Stimulated activated CD4-positive, alpha-beta T cell treated with anti-CD3 and anti-CD28 coated beads, TNF-alpha, amount 100 ng/mL, for 24 hours (primary cell): Measurements from ENCODE around the gene LENEP.

Experiments
- DNase-seq, 3 experiments: peaks; one replicate each; pipeline ENCODE4 v3.0.0-alpha.2; 2020; ENCODE audit warnings: low read depth in 3 of 3

The LENEP gene

GRCh38 chr1:155010211-155010918, 17.0 kb downstream of the LENEP start:
- peak in 1 of 3 experiments; percentile 49 for DNase-seq

GRCh38 chr1:155011004-155011416, 17.6 kb downstream of the LENEP start:
- DNase-seq, result no peak

GRCh38 chr1:155011437-155012025, 18.1 kb downstream of the LENEP start:
- no peak for DNase-seq

- DNase-seq, result peak in 1 of 3 experiments; percentile 47
Observed at GRCh38 chr1:155012026-155012546, 18.7 kb downstream of the LENEP start.

GRCh38 chr1:155012776-155013602, 19.6 kb downstream of the LENEP start:
- DNase-seq, result no peak

DNA sequence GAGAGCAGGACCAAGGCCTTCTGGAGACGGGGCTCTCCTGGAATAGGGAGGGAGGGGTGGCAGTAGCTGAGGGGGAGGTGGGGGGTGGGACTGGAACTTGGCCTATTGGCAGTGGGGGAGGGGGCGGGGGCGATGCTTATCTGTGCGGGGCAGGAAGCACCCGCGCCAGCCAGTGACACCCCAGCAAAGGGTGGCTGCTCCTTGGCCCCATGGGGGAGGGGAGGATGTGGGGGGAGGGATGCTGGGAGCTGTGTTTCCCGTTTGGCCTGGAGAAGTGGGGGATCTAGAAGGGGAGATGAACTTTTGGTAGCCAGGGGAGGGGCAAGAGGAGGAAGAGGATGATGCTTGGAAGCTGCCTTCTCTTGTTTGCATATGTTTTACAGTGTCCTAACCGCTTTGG, 20.2 kb downstream of the LENEP start:
- DNase-seq, result no peak

DNA sequence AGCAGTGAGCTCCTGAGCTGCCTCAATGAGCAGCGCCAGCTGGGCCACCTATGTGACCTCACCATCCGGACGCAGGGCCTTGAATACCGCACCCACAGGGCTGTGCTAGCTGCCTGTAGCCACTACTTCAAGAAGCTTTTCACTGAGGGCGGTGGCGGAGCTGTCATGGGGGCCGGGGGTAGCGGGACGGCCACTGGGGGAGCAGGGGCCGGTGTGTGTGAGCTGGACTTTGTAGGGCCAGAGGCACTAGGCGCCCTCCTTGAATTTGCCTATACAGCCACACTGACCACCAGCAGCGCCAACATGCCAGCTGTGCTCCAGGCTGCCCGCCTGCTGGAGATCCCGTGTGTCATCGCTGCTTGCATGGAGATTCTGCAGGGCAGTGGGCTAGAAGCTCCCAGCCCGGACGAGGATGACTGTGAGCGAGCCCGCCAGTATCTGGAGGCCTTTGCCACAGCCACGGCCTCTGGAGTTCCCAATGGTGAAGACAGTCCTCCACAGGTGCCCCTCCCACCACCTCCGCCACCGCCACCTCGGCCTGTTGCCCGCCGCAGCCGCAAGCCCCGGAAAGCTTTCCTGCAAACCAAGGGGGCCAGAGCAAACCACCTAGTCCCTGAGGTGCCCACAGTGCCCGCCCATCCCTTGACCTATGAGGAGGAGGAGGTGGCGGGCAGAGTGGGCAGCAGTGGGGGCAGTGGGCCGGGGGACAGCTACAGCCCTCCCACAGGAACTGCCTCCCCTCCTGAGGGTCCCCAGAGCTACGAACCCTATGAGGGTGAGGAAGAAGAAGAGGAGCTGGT, 21.5 kb downstream of the LENEP start:
- no peak for DNase-seq

DNA sequence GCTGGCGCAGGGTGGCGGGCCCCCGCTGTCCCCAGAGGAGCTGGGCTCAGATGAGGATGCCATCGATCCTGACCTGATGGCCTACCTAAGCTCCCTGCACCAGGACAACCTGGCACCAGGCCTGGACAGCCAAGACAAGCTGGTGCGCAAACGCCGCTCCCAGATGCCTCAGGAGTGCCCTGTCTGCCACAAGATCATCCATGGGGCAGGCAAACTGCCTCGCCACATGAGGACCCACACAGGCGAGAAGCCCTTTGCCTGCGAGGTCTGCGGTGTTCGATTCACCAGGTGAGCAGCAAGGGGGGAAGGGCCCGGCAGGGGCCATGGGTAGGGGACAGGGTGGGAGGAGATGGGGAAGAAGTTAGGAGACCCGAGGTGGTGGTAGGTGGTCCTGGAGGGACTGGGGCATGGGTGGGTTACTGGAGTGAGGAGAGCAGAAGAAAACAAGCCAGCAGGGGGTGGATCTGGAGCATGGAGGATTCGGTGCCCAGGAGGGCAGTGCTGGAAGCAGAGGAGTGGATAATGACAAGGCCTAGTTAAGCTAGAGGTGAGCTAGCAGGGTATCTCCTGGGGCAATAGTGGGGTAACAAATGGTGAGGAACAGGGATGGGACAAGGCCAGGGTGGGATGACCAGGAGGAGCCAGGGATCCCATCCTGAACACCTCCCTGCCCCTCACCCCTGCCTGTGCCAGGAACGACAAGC, 22.3 kb downstream of the LENEP start:
- no peak for DNase-seq

- DNase-seq, result no peak
Observed at GRCh38 chr1:155016231-155016831, 22.9 kb downstream of the LENEP start.

DNA sequence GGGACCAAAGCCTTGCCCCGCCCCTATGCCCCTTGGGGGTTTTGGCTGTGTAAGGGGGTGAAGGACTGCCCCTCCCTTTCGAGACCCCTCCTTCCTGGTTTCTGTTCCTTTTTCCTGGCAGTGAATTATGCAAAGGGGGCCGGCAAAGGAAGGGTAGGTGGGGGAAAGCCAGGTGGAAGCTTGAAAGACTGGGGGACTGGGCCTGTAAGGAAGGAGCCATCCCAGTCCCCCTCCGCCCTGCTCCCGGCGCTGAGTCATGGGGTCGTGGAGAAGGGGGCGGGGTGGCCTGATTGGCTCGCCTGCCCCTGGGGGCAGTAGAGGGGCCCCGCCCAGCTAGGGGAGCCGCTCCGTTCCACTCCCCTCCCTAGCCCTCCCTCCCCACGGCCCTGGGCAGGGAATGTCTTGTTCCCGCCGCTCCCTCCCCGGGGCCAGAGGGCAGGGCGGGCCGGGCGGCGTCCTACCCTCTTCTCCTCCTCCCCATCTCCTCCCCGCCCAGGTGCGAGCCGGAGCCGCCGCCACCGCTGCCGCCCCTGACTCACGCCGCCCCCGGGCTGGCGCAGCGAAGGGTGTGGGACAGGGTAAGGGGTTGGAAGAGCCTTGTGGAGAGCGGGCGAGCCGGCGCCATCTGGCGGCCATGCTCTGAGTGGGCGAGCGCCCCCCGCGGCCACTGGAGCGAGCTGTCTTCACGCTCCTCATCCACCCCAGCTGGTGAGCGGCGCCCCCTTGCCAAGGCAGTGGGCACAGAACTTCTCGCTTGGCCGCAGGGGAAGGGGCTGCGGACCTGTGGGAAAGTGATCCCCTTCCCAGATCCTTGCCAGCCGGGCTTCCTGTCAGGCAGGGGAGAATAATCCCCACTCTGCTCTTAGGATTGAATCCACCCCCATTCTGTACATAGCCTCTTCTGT, 23.9 kb downstream of the LENEP start:
- peak; percentile 82 to 92 (median 85) for DNase-seq

- DNase-seq, result no peak
Observed at GRCh38 chr1:155017946-155018316, 24.5 kb downstream of the LENEP start.

GRCh38 chr1:155018617-155019348, 25.4 kb downstream of the LENEP start:
- no peak for DNase-seq

DNA sequence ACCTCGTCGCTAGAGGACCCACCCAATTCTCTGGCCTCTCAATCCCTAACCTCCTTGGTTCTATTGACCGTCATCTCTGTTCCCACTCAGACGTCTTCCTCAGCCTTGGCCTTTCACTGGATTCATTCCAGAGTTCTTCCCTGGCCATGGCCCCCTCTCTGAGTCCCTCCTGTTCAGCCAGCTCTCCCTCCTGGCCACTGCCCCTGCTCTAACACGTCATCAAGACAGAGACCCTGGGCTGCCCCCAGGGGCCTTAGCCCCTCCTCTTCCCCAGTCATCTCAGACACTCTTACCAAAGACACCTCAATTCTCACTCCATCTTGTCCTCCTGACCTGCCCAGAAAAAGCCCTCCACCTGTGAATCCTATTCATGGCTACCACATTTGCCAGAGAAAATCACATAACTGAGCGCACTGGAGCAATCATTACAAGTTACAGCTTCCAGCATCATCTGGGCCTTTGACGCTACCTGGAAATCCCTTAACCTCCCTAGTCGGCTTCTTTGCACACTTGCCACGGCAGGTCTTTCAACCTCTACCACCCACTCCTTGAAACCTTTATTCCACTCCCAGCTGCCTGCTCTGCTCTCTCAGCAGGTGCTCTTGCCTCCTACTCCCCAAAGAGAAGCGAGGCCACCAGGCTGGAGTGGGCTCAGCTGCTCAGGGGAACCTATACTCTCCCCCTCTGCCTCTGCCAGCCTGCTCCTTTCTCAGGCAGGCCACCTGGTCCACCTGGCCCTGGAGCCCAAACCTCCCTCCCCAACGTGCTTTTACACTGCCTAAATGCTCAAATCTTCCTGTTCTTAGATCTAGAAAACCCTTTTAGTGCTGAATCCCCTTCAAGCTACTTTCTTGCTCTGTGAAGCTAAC, 26.2 kb downstream of the LENEP start:
- no peak for DNase-seq

DNA sequence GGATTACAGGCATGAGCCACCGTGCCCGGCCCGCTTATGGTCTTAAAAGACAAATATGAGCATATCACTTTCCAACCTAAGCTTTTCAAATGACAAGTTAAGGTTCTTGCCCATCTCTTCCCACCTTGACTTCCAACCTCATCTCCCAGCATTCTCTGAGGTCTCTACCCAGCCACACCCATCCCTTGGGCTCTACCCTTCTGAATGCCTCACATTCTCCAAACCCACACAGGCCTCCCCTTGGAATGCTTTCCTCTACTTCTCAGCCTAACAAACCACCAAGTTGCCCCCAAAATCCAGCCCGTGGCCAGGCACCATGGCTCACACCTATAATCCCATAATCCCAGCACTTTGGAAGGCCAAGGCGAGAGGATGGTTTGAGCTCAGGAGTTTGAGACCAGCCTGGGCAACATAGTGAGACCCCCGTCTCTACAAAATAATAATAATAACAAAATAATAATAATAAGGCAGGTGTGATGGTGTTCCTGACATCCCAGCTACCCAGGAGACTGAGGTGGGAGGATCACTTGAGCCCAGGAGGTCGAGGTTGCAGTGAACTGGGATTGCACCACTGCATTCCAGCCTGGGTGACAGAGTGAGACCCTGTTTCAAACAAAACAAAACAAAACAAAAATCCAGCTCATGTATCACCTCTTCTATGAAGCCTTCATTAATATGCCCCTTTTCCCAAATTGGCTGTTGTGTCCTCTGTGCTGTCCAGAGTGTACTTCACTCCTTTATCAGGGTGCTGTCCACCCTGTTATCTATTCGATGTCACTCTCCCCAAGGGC, 28.9 kb downstream of the LENEP start:
- DNase-seq, result no peak

DNA sequence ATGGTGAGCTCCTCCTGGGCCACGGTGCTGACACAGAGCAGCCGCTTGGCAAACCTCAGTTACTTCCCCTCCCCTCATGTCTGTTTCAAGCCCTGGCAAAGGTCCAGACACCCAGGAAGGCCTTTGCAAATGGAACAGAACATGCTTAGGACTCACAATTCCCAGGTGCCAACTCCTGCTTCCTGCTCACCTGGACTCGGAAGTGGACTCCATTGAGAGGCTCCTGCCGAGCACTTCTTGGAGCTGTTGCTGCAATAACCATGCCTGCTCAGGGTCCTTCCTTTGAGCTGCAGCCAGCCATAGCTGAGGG, 29.5 kb downstream of the LENEP start:
- DNase-seq, result no peak

DNA sequence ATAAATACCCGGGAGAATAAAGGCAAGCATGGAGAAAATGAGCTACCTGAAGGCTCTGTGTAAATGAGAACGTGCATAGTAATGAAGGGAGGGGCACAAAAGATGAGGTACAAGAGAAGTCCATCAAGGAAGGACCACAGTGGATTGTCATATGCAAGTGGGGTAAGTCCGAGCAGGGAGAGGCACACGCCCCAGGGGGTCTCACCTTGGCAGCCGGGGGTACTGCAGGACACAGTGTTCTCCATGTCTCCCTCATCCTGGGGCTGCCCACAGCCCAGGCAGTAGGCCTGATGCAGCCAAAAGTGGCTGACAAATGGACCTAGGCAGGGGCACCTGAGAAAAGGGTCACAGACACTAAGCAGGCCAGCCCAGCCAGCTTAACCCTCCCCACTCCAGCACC, 30.2 kb downstream of the LENEP start:
- DNase-seq, result no peak

DNA sequence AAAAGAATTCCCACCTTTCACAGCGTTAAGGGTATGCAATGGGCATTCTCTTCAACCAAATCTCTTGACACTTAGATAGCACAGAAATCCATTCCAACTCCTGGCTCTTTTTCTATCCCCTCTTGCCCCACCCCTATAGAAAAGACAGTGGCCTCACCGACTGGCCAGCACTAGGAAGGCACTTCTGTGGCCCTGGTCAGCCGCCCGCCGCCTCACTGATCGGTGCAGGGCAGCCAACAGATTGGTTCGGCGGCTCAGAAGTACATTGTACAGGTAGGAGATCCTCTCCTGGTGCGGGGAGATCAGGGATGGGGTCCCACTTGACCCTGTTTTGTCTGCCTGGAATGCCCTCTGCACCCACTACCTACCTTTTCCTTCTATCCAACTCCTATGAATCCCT, 30.9 kb downstream of the LENEP start:
- DNase-seq, result no peak
